ENCODE results near the gene SH2D4B. TPM values are rescaled to one million over a fixed set of nuclear protein-coding genes. Genes with fewer than 3 reads are reported as not detected.

The SH2D4B gene
- total and polyA plus RNA-seq, 2 of the 13 experiments (the other 11 are each of a cell fraction or from before 2014, with no cell fraction given), result not detected

DNA sequence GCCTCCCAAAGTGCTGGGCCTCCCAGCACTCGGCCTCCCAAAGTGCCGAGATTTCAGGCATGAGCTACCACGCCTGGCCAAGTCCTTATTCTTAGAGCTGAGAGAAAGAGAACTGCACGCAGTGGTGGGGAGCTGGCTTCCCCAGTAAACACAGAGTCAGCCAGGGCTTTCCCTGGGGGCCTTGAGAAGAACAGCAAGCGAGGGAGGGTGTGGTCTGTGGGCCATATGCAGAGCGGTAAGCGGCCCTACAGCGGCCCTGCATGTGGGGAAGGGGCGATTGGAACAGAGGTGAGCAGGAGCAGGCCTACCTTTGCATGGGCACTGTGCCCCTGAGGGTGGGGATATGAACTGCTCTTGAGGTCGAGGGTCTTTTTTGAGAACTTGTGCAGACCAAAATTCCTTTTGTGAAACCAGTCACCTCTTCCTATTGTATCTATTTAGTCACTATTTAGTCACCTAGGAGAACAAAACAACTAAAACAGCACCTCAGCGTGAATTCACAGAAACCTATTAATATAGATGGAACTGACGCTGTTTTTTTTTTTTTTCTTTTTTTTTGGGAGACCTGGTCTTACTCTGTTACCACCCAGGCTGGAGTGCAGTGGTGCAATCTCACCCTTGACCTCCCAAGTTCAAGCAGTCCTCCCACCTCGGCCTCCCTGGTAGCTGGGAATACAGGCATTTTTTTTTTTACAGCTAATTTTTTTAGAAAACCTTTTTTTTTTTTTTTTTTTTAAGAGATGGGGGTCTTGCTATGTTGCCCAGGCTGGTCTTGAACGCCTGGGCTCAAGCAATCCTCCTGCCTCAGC is 36.9 kb upstream of the SH2D4B start:
- intact Hi-C loops (cut with micrococcal nuclease; ENCODE audit: unreplicated experiment), result no loop called here
- H3K27ac ChIP-seq (ENCODE audit: extremely low read length, insufficient read depth, low read length), result peak overlapping the region; percentile 90
- peaks cover under 1 to 2% of the 10 kb centered on the region in 2 experiments; a peak in 2 of 5 replicates for H3K36me3 ChIP-seq (replicated peaks in 1 of 2; ENCODE audit: control insufficient read depth in 1 of 2, insufficient read depth in 2 of 2, low read length in 2 of 2)
- H3K4me1 ChIP-seq (ENCODE audit: insufficient read depth, low read length), result peaks cover 100% of the 10 kb centered on the region
- no peaks in the 10 kb centered on the region for H3K9me3 ChIP-seq (ENCODE audit: low read length)
- 95% methylated on average over 14 of the region's 14 CpGs for WGBS (ENCODE audit: low lambda C conversion rate)
- in situ Hi-C loops (cut with HindIII; ENCODE audit: extremely low pct_ligation_motif_present, low pct_unique_long_range_greater_than_20kb), result loop anchor here (5.0 to 25.0 kb wide), 2 partner anchors 43 to 238 kb away; no protein-coding TSS in a partner anchor
- no TSS peak for BruUV-seq (replicated peaks)
- H3K27me3 ChIP-seq (ENCODE audit: control insufficient read depth in 1 of 2, insufficient read depth in 2 of 2, low read length in 2 of 2), result no peaks in the 10 kb centered on the region
- H3K79me2 ChIP-seq (ENCODE audit: insufficient read depth, low read length), result peaks cover 71% of the 10 kb centered on the region
- H4K20me1 ChIP-seq (ENCODE audit: insufficient read depth, low read length), result 0 out of 2 replicates have a peak, but pooled peaks cover 5% of the 10 kb centered on the region
- no peak overlapping the region for H3K4me2 ChIP-seq (ENCODE audit: low read depth, low read length)
- no peak overlapping the region; the same call in 1 of the 2 replicates for H3K9ac ChIP-seq (ENCODE audit: insufficient read depth, low read depth, low read length)
- FAIRE-seq (no peak), ATAC-seq (no peak), DNase-seq (ENCODE audit: low spot score) (no peak)
- ChIA-PET CTCF (ENCODE audit: low intra/inter-chr PET ratio, low total read pairs) (no interaction called here), POLR2A (interaction anchor here (0.9 to 3.5 kb wide), 7 partner anchors 9 to 94 kb away, joined by 3 to 19 read pairs (median 7); partner anchors contain the start of gene PRXL2A)
- H3K4me3 ChIP-seq (replicated peaks in 1 of 3; ENCODE audit: insufficient read depth in 1 of 3, low read depth in 2 of 3, low read length in 3 of 3), result no peak overlapping the region
- H2AFZ ChIP-seq (ENCODE audit: low read length), result no peak overlapping the region
- TF ChIP-seq ZBTB38 (CRISPR knock-in tag; IDR thresholded peaks at IDR 0.05) (peak; percentile 68; the same call in 1 of the 2 replicates), TEAD3 (CRISPR knock-in tag; optimal IDR thresholded peaks at IDR 0.05; ENCODE audit: borderline replicate concordance) (peak; percentile 16), POGZ (CRISPR knock-in tag; IDR thresholded peaks at IDR 0.05) (peak; percentile 28; the same call in 1 of the 2 replicates), CENPT (CRISPR knock-in tag; IDR thresholded peaks at IDR 0.05; ENCODE audit: low read depth) (no peak), ZNF562 (CRISPR knock-in tag; IDR thresholded peaks at IDR 0.05; ENCODE audit: borderline replicate concordance) (no peak), SRSF9 (IDR thresholded peaks at IDR 0.05; ENCODE audit: borderline replicate concordance, insufficient read depth, low read depth, low read length, poor library complexity, severe bottlenecking) (no peak), IRF2 (CRISPR knock-in tag; IDR thresholded peaks at IDR 0.05) (no peak), CREM (IDR thresholded peaks at IDR 0.05) (no peak), CREM (CRISPR knock-in tag; IDR thresholded peaks at IDR 0.05) (no peak), ZFX (CRISPR knock-in tag; IDR thresholded peaks at IDR 0.05; ENCODE audit: low read depth) (0 out of 2 replicates have a peak, but pooled peaks have one; percentile 18), ZNF33A (CRISPR knock-in tag; IDR thresholded peaks at IDR 0.05; ENCODE audit: borderline replicate concordance) (no peak), ZNF816 (CRISPR knock-in tag; IDR thresholded peaks at IDR 0.05; ENCODE audit: borderline replicate concordance) (no peak), ZNF564 (CRISPR knock-in tag; IDR thresholded peaks at IDR 0.05) (no peak), ONECUT2 (CRISPR knock-in tag; IDR thresholded peaks at IDR 0.05) (no peak)
- TF ChIP-seq, protein P1, sequence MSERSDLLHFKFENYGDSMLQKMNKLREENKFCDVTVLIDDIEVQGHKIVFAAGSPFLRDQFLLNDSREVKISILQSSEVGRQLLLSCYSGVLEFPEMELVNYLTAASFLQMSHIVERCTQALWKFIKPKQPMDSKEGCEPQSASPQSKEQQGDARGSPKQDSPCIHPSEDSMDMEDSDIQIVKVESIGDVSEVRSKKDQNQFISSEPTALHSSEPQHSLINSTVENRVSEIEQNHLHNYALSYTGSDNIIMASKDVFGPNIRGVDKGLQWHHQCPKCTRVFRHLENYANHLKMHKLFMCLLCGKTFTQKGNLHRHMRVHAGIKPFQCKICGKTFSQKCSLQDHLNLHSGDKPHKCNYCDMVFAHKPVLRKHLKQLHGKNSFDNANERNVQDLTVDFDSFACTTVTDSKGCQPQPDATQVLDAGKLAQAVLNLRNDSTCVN (CRISPR knock-in tag; IDR thresholded peaks at IDR 0.05; ENCODE audit: borderline replicate concordance), result no peak
- TF ChIP-seq, protein P2, sequence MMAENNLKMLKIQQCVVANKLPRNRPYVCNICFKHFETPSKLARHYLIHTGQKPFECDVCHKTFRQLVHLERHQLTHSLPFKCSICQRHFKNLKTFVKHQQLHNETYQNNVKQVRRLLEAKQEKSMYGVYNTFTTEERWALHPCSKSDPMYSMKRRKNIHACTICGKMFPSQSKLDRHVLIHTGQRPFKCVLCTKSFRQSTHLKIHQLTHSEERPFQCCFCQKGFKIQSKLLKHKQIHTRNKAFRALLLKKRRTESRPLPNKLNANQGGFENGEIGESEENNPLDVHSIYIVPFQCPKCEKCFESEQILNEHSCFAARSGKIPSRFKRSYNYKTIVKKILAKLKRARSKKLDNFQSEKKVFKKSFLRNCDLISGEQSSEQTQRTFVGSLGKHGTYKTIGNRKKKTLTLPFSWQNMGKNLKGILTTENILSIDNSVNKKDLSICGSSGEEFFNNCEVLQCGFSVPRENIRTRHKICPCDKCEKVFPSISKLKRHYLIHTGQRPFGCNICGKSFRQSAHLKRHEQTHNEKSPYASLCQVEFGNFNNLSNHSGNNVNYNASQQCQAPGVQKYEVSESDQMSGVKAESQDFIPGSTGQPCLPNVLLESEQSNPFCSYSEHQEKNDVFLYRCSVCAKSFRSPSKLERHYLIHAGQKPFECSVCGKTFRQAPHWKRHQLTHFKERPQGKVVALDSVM (CRISPR knock-in tag; IDR thresholded peaks at IDR 0.05), result peak; percentile 57; the same call in 1 of the 2 replicates
- TF ChIP-seq, protein P3, sequence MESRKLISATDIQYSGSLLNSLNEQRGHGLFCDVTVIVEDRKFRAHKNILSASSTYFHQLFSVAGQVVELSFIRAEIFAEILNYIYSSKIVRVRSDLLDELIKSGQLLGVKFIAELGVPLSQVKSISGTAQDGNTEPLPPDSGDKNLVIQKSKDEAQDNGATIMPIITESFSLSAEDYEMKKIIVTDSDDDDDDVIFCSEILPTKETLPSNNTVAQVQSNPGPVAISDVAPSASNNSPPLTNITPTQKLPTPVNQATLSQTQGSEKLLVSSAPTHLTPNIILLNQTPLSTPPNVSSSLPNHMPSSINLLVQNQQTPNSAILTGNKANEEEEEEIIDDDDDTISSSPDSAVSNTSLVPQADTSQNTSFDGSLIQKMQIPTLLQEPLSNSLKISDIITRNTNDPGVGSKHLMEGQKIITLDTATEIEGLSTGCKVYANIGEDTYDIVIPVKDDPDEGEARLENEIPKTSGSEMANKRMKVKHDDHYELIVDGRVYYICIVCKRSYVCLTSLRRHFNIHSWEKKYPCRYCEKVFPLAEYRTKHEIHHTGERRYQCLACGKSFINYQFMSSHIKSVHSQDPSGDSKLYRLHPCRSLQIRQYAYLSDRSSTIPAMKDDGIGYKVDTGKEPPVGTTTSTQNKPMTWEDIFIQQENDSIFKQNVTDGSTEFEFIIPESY (CRISPR knock-in tag; IDR thresholded peaks at IDR 0.05), result peak; percentile 93
- TF ChIP-seq, protein P4, sequence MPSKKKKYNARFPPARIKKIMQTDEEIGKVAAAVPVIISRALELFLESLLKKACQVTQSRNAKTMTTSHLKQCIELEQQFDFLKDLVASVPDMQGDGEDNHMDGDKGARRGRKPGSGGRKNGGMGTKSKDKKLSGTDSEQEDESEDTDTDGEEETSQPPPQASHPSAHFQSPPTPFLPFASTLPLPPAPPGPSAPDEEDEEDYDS (CRISPR knock-in tag; IDR thresholded peaks at IDR 0.05), result no peak

Measured in HepG2 (cell line).